NCI-H524 treated with DMSO at 0.1 percent for 48 hours (cell line): ENCODE data around the gene BMP8B.

ENCODE experiments used
- DNase-seq: peaks from one replicate; lab custom pipeline; 2025; lab: John Stamatoyannopoulos, UW

BMP8B gene

DNA sequence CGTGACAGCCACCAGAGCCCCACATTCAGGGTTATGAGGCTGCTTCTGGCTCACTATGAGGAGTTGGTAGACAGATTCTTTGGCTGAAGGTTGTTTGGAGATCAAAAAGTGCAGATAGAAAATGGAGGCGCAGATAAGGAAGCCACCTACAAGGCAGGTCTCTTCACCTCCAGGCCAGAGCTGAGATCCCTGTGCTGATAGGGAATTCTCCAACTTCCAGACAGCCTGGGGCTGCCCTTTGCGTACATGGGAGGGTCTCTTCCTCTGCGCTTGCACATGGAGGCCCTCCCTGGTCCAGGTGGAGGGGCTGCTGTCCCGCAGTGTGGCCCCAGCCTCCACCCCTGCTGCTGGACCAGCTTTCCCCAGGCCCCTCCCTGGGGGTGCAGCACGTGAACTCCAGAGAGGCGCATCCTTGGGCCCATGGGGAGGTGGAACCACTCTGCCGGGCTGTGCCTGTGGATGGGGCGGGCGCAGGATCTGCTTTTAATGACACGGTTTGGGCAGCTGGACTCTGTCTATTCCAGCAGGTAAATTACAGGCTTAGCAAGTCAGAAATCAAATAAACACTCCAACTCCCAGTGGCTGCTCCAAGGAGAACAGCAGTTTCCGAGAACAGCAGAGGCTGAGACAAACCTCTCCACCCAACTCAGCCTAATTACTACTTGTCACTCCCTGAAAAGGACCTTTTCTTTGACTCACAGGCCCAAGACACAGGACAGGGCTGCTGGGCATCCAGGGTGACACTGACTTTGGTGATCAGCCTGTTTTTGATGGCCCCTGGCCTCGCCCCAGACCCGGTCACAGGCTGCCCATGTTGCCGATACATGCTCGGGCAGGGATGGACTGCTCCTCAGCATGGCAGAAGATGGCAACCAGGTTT is 29.9 kb downstream of the BMP8B start:
- DNase-seq = no peak

DNA sequence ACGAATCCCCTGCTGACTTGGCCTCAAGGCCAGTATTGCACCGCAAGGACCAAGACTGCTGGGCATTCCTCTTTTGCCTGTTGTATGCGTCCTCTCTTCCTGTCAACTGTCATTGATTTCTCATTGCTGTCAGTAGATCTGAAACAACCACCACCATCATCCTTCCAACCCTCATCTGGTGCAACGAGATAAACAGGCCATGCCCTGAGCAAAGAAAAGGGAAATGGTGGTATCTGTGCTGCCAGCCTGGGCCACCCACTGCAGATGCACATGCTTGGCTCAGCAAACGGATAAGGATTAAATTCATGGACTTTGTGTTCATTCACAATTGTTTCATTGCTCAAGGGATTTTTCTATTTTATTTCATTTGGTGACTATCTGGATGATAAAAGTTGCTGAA is 31.2 kb downstream of the BMP8B start:
- DNase-seq = no peak

DNA sequence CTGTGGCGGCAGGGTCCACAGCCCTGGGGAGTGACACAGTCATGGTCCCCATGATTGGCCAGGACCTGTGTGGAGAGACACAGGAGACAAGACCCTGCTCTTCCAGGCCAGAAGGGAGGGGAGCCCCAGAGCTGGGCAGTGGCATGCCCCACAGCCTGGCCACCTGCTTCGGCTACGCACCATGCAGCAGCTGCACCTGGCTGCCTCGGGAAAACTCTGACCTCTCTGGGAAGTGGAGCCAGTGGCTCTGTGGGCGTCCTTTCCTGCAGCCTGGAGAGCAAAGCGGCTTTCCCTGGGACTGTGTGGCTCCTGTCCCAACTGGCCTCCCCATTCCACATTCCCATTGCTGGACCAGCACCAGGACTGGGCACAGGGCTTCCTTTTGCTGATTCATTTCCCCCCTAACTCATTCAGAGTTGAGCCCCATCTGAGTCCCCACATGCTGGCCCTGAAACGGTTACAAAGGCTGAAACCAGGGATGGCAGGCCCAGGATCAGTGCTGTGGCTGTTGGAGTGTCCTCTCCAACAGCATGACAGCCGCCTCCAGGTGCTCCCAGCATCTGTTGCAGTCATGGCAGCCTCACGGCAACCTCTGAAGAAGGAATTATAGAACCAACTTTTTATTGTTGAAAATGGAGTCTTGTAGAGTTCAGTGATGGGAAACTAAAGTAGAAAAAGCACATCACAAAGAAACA is 32.6 kb downstream of the BMP8B start:
- peak; percentile 5 for DNase-seq

DNA sequence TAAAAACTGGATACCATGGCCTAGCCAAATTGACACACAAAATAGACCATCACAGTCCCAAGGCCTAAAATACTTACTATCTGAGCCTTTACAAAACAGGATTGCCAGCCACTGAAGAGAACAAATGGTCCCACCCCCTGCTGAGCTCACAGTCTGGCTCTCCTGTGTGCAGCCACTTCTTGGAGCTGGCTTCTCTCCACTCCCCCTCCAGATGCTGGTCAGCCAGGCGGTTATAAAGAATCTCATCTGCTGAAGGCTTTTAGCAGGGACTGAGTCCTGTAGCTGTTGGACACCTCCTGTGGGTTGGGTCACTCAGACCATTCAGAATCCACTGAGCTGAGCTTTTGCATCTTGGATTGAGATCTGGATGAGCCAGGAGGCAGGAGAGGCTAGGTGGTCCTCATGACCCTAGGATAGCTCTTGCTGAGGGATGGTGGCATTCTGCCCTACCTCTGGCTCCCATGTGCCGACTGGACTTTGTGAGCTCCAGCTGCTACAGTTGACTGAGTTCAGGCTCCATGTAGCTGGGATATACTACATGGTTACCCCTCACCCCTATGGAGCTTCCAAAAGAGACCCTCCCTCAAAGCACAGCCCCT is 33.7 kb downstream of the BMP8B start:
- peak; percentile 37 for DNase-seq

DNA sequence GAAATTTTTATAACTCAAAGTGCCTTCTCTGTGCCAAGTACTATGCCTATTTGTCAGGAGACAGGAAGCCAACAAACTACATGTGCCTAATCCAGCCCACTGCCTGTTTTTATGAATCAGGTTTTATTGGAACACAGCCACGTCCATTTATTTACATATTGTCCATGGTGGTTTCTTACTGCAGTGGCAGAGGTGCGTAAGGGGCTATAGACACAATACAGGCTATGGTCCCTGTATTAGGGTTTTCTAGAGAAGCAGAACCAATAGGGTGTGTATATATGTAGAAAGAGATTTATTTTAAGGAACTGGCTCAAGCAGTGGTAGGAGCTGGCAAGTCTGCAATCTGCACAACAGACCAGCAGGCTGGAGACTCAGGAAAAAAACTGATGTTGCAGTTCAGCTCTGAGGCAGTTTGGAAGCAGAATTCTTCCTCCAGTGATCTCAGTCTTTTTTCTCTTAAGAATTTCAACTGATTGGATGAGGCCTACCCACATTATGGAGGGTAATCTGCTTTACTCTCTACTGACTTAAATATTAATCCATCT is 34.6 kb downstream of the BMP8B start:
- no peak for DNase-seq

DNA sequence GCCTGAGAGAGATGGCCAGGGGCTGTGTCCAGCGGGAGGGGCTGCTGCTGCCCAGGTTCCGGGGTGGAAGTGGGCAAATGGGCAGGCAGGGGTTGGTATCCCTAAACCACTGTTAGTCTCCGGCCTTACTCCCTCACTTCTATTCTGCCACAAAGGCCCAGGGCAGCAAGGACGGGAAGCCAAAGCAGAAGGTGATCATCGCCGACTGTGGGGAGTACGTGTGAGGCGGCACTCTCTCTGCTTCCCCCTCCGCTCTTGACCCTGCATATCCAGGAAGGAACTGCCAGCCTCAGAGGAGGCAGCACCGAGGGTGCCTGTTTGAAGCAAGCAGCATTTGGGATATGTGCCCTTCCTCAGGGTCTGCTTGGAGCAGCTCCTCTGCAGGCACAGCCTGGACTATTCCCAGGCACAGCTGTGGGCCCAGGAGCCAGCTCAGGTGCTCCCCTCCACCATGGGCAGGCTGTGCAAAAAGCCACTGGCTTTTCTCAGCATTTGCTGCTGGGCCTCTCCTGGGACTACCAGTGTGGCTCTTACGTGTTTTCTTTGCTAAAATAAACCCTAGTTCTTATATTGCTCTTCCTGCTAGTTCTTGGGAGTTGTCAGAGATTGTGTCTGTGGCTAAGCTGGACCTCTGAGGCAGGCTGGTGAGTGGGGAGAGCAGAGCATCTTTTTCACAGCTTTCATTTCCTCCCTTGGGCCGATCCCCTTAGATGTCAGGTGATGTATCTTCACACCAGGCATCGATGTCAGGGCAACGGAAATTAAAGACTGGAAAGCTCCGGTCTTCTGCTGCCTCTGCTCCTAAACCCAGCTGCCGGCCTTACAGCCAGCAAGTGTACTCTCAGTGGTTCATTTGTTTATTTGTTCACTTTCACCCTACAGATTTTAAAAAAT is 35.3 kb downstream of the BMP8B start:
- no peak for DNase-seq

DNA sequence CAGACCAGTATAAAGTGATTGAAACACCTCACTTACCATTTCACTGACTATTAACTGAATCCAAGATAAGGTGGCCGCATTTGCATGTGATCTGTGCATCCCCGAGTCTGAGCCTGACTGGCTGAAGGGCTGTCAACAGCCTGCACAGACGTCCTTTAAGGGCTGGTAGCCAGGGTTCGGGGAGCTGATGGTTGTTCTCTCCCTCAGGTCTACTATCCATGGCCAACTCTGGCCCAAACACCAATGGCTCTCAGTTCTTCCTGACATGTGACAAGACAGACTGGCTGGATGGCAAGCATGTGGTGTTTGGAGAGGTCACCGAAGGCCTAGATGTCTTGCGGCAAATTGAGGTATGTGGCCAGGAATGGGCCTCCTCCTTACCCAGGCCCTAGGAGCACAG is 36.0 kb downstream of the BMP8B start:
- no peak for DNase-seq

DNA sequence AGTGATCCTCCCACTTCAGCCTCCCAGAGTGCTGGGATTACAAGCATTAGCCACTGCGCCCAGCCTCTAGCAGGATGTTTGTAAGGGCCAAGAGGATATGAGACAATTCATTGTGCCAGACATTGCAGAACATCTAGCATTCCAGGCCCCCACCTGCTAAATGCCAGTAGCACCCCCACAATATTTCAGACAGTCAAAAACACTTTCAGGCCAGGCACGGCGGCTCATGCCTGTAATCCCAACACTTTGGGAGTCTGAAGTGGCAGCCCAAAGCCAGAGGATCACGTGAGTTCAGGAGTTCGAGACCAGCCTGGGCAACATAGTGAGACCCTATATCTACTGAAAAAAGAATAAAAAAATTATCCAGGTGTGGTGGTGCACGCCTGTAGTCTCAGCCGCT is 37.1 kb downstream of the BMP8B start:
- no peak for DNase-seq

DNA sequence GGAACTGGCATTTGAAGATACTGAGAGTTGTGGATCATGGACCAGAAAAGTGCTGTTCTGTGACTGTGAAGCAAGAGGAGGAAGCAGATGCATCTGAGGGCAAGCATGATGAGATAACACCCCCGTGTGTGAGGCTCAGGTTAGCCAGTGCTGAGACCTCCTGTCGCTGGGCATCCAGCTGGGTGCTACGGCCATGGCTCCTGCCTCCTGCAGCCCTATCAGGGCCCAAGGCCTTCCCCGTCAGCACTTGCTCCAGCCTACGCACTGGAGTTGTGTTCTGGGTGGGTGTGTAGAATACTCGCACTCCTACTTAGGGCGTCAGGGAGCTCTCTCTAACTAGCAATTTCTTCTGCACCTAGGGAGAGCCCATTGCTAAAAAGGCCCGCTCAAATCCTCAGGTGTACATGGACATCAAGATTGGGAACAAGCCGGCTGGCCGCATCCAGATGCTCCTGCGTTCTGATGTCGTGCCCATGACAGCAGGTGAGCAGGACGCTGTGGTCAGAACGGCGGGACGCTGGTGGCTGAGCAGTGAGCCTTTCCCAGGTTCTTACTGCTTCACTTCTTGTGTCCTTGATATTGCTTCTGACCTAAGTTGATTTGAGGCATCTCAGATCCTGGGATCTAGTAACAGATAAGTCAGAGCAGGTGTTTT is 43.5 kb downstream of the BMP8B start:
- DNase-seq = no peak

DNA sequence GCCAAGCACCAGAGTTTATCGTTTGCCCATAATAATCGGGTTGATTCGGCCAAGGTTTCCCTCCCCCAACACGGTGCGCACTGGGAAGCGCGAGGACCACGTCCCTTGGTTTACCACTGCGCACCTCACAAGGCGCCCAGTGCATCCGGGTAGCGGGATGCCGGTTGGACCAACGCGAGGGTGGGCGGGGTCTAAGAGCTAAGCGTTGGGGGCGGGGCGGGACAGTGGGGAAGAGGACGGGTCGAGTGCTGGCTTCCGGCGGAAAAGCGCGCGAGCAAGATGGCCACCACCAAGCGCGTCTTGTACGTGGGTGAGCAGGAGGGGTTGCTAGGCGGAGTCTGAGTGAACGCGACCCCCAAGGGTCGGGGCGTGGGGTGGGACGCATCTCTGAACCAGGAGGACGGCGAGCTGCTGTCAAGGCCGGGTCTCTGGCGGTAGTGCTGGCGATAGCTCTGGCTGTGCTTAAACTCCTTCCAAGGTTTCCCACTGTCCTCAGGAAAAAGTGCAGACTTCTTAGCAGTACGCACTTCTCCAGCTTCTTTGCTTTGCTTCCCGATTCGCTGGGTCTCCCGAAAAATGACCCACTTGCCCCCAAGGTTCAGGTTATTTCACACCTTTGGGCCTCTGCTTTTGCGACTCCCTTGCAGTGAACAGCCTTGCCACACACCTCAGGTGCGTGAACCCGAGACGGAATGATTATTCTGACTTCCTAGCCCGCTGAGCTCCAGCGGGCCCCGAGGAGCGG is 49.9 kb downstream of the BMP8B start, which contains the start of gene PPIE:
PPIE (plus strand) TSS at position 261 of the 745 bp plus-strand sequence; CDS start at position 280, 19 bp downstream.
- peak; percentile 62 for DNase-seq

DNA sequence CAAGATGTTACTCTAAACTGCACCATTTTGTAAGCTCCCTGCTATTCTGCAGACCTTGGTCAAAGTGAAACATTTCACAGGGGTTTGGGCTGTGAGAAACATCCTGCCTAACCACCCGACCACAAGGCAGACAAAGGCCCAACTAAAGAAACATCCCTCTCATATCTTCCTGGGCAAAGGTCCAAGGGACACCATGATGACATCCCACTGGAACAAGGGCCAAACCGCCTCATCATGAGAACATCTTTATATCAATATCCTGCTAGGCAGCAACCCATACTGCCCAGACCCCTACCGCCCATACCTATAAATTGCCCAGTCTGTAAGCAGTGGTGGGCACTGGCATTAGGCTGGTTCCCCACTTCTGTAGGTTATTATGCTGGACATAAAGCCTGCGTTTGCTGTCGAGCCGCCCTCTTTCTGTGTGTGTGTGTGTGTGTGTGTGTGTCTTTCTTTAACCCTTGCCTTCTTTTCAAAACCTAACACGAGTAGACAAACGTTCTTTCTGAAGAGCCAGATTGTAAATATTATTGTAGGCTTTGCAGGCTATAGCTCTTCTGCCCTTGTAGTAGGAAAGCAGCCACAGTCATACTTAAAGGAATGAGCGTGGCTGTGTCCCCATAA is 51.0 kb downstream of the BMP8B start:
- no peak for DNase-seq

DNA sequence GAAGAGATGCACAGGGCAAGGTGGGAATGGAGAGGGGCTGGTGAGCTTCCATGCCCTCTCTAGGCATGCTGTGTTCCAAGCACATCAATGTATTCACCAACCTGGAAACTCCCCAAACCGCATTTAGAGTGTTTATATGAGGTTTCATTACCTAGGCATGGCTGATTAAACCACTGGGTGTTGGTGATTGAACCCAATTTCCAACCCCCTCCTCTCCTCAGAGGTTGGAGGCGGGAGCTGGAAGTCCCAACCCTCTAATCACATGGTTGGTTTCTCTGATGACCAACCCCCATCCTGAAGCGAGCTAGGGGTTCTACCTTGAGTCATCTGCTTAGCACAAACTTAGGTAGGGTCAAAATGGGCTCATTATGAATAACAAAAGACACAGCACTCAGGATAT is 52.9 kb downstream of the BMP8B start:
- DNase-seq = no peak

DNA sequence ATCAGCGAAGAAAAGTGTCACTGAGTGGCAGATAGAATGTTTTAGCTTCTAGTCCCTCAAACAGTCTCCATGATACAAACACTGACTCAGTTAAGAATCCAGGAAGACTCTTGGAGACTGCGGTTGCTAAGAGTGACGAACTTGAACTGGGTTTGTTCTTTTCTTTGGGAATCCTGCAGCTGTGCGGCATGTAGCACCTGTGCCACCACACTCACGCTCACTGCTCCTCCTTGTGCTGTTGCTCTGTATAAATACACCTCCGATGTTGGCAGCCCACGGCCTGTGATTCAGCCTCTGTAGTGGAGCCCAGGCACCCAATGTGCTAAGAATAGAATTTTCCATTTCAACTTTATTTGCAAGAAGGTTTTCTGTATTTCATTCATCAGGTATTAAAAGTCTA is 55.5 kb downstream of the BMP8B start:
- no peak for DNase-seq

DNA sequence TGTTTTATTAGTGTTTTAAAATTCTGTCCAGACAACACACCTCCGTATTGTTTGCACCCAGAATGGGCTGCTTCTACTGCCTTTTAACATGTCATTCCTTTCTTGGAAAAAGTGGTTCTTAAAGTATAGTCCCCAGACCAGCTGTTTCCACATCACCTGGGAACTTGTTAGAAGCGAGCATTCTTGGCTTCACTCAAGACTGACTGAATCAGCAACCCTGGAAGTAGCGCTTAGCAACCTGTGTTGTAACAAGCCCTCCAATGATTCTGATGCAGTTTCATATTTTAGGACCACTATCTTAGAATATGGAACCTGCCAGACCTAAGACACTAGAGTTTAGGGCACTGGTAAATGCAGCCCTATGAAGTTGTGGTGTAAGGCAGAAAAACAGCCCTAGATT is 55.9 kb downstream of the BMP8B start:
- DNase-seq = no peak

DNA sequence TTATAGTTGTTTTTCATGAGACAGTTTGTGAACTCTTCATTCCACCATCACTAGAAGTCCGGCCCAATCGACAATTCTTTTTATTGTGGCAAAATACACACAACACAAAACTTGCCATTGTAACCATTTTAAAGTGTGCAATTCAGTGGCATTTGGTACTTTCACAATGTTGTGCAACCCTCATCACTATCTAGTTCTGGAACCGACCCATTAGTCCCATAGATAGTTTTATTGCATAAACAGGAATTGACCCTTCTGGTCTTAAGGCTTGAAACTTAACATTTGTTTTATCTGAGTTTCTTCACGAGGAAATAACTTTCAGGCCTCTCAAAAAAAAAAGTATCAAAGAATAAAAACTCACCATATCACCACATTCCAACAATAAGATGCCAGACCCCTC is 58.8 kb downstream of the BMP8B start:
- no peak for DNase-seq

DNA sequence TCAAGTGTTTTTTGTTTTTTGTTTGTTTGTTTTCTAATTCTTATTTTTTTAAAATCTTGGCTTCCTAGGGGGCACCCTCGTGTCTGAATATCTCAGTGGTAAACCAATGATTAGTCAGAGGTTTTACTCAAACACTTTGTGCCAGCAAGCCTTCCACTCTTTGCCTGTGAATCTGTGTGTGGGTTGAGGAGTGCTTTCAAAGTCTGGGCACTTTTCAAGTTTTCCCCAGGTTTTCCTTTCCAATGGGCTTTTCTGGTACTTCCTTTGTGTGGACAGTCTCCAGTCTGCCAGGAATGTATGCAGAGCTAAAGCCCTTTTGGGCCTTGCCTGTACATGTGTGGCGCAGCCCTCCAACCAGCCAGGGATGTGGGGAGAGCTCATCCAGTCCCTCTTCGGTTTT is 59.6 kb downstream of the BMP8B start:
- DNase-seq = no peak

DNA sequence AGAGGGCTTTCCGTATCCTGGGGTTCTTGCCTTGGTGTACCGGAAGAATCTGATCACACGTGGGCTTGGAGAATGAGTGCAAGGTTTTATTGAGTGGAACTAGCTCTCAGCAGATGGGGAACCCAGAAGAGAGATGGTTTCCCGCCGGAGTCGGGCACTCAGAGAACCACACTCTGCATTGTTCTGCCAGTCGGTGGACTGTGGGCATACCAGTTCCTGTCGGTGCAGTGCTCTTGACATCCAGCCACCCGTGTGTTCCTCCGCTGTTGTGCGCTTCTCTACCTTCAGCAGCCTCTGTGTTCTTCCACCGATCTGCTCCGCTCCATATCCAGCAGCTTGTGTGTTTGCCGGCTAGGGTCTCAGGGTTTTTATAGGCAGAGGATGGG is 60.7 kb downstream of the BMP8B start:
- no peak for DNase-seq

DNA sequence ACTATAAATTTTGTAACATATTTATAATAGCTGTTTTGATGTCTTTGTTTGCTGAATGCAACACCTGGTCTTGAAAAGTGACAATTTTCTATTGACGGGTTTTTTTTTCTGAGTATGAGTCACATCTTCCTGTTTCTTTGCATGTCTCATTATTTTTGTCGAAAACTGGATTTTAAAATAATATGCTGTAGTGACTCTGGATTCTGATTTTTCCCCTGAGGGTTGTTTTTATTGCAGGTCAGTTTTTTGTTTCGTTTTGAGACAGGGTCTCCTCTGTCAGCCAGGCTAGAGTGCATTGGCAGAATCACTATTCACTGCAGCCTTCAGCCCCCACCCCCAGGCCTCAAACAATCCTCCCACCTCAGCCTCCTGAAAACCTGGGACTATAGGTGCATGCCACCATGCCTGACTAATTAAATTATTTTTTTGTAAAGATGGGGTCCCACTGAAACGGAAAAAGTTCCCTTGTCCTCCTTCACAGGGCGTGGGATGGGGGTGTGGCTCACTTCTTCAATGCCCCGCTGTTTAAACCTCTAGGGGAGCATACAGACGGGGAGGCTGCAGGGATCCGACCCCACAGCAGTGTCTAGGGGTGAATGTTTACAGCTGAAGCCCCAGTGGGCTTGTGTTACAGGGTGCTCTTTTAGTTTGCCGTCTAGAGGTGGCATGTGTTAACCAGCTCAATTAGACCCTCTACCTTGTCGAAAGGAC is 61.3 kb downstream of the BMP8B start:
- no peak for DNase-seq

DNA sequence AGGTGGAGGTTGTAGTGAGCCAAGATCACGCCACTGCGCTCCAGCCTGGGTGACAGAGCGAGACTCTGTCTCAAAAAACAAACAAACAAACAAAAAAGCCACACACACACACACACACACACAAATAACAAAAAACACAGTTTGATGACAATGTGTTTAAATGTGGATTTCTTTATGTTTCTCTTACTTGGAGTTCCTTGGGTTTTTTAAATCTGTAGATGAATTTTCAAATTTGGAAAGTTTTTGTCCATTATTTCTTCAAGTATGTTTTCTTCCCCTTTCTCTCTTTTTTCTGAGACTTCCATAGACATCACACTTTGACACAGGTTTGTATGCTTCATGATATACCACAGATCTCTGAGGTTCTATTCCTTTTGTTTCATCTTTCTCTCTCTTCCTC is 62.1 kb downstream of the BMP8B start:
- no peak for DNase-seq
